ENCODE data around the gene ELAPOR1.

The ELAPOR1 gene

DNA sequence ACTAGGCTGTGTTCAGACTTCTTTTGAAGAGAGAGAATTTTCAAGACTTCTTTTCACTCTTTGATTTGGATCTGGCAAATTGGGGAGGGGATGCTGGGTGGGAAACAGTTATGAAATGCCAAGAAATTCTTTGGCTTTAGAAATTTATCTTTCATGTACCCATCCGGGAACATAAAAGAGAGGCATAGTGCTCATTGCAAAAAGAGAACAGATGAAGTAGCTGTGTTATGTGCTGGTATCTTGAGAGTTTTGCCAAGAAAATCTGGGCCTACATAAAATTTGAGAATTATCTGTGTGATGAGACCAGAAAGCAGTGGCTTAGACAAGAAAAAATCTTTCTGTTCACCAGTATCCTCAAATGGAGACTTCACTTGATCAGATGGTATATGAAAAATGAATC, 19.0 kb upstream of the ELAPOR1 start:
- no peak for DNase-seq (ENCODE audit: low read depth in 3 of 3)

DNA sequence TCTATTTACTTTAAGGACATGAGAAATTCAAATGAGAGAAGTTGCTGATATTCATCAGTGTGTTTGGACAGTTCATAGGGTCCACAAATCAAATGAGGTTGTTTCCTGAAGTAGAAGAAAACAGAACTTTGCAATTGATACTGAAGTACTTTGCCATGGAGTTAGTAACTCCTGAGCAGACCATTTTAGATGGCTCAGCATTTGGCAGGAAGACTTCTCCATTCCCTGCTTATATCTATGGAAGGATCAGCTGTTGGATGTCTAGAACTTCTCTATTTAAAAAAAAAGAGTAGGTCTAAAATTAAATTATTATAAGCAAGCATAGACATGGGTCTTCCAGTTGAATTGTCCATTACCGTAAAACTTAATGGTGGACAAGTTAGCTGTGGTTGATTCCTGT, 18.3 kb upstream of the ELAPOR1 start:
- DNase-seq (ENCODE audit: low read depth in 3 of 3) = no peak

- no peak for DNase-seq (ENCODE audit: low read depth in 3 of 3)
Observed at GRCh38 chr1:109096120-109096519, 17.8 kb upstream of the ELAPOR1 start.

DNA sequence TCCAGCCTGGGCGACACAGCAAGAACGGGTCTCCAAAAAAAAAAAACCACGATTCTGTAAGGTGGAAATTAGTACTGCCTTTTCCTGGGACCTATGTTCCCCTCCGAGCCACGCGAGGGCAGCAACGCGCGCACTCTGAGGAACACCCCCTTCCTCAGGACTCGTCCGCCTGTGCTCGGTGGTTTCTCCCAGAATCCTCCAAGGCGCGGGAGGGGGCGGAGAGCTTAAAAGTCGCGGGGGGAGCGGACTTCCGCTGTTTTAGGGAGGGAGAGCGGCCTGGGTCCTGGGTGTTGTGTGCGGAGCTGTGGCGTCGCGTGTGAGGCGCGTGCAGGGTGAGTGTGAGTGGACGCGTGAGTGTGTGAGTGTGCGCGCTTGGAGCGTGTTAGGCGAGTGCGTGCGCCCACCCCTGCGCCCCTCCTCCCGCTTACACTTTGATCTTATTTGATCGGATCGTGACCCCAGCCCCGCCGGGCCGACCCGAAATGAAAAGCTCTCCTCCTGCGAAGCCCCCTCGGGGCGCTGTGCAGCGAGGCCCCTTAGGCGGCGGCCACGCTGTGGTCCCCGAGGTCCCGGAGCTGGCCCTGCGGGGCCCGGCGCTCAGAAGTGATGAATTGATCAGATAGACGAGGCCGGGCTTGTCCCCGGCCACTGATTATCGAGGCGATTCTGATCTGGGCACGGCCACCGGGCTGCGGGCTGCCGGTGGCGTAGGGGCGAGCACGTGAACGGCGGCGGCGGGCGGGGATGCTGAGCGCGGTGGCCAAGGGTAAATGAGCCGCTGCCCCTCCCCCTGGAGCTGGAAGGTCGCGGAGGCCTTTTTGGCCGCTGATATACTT, 13.8 kb upstream of the ELAPOR1 start:
- peak; percentile 91 to 98 (median 96) for DNase-seq (ENCODE audit: low read depth in 3 of 3)

GRCh38 chr1:109104364-109105151, 9.4 kb upstream of the ELAPOR1 start:
- DNase-seq (ENCODE audit: low read depth in 3 of 3) = no peak

GRCh38 chr1:109105881-109106280, 8.0 kb upstream of the ELAPOR1 start:
- DNase-seq (ENCODE audit: low read depth in 3 of 3) = no peak

DNA sequence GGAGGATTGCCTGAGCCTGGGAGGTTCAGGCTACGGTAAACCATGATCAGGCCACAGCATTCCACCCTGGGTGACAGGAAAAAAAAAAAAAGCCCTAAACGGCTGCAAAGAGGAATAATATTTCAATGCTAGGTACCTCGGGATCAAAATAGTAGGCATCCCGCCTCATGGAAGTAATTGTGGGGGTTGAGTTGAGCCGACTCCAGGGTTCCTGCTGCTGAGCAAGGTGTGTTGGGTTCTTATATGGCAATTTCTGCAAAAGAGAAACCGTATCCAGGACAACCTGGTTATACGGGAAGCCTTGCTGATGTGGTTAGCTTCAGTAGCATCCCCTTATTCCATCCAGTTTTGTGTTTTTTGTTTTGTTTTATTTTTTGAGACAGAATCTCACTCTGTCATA, 6.1 kb upstream of the ELAPOR1 start:
- DNase-seq (ENCODE audit: low read depth in 3 of 3) = no peak

GRCh38 chr1:109109906-109110305, 4.0 kb upstream of the ELAPOR1 start:
- no peak for DNase-seq (ENCODE audit: low read depth in 3 of 3)

- no peak for DNase-seq (ENCODE audit: low read depth in 3 of 3)
Observed at GRCh38 chr1:109111386-109112055, 2.4 kb upstream of the ELAPOR1 start.

DNA sequence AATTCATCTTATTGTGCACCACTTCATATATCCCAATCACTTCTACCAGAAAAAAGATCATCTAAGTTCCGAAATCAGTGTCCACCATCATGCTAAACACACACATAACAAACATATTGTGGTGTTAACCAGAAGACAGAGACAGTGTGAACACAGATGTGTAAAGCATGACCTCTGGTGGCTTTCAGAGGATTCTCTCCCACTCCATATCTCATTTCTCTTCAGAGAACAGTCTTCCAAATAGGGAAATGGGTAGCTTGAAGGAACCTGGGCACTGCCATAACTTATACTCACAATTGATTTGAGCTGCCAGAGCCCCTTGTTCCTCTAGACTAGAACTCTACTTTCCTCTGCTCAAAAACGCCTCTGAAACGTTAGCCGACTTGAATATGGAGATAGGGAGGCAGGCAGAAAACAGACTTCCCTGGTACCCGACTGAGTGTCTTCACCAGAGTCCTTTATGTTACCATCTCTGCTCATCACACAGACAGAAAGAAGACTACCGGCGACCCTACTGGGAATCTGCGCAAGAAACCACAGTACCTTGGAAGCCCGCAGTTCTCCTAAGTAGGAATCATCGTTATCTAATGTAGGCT, 1.8 kb upstream of the ELAPOR1 start:
- no peak for DNase-seq (ENCODE audit: low read depth in 3 of 3)

DNA sequence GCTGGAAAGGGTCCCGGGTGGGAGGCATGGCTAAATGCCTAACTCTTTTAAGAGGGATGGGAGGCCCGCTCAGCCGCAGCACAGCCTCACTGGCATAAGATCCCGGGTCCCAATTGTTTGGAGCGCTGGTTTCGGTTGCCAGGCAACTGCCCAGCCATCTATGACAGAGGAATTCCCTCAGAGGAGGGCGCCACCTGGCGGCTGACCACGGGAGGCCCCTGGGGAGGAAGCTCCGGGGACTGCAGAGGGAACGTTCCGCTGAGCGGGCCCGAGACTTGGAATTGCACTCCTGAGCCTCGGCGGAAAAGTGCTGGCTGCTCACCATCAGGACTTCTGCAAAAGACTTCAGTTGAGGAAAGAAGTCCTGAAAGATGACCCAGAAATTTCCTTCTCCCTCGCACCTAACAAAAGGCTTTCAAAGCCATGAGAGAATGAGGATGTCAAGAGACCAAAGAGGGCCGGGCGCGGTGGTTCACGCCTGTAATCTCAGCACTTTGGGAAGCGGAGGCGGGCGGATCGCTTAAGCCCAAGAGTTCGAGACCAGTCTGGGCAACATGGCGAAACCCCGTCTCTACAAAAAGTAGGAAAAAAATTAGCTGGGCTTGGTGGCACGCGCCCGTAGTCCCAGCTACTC, 1.1 kb upstream of the ELAPOR1 start:
- DNase-seq (ENCODE audit: low read depth in 3 of 3) = peak; percentile 80 to 90 (median 81)

GRCh38 chr1:109114342-109114674, 393 bp downstream of the ELAPOR1 start:
- DNase-seq (ENCODE audit: low read depth in 3 of 3) = no peak

GRCh38 chr1:109115685-109116084, 1.8 kb downstream of the ELAPOR1 start:
- no peak for DNase-seq (ENCODE audit: low read depth in 3 of 3)

DNA sequence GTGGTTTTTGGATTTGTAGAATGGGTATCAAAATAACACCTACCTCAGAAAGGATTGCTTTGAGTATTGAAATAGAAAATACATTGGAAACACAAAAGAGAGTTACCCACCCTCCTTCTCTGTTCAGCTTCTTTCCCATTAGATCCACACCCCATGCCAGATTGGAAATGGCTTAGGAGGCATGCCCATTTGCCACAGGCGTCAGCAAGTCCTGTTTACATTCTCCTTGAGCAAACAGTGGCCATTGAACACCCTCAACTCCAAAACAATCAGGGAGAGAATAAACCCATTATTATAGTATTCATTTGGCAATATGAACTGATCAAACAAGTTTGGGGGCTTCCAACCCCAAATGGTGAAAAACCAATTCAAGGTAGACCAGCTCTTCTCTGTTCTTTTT, 2.4 kb downstream of the ELAPOR1 start:
- no peak for DNase-seq (ENCODE audit: low read depth in 3 of 3)

DNA sequence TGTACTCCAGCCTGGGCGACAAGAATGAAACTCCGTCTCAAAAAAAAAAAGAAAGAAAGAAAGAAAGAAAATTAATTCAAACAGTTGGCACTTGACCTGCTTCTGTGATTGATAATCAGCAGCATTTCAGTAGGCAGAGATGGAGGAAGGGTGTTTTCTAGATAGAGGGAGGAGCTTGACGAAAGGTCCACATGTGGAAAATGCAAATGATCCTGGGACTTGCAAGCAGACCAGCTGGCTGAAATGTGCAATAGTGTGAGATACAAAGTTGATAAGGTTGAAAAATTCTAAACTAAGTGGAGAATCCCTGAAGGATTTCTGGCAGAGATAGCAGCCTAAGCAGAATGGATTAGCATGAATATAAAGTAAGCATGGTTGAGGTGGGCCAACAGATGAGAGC, 4.2 kb downstream of the ELAPOR1 start:
- no peak for DNase-seq (ENCODE audit: low read depth in 3 of 3)

- no peak for DNase-seq (ENCODE audit: low read depth in 3 of 3)
Observed at GRCh38 chr1:109120356-109120755, 6.4 kb downstream of the ELAPOR1 start.

DNA sequence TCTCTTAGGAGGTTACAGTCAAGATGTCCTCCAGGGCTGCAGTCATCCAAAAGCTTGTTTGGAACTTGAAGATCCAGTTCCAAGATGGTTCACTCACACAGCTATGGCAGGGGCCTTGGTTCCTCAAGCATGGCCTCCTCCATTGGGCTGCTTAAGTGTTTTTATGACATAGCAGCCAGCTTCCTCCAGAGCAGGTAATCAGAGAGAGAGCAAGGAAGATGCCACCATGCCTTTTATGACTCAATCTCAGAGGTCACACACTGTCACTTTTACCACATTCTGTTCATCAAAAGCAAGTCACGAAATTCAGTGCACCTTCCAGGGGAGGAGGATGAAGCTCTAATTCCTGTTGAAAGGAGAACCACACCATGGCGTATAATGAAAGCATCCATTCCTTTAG, 17.1 kb downstream of the ELAPOR1 start:
- DNase-seq (ENCODE audit: low read depth in 3 of 3) = no peak

DNA sequence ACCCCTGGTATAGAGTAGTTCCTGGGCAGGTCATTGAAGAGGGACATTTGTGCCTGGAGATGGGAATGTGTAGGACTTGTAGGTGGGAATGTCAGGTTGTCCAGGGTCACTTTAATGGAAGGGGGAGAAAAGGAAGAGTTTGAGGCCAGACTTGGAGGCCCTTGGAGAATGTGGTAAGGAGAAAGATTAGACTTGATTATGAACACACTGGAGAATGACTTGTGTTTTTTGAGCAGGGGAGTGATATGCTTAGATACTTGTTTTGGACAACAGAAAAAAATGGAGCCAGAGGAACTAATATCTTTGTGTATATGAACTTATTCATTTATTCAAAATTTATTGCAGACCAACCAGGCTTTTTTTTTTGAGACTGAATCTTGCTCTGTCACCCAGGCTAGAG, 17.9 kb downstream of the ELAPOR1 start:
- no peak for DNase-seq (ENCODE audit: low read depth in 3 of 3)

DNA sequence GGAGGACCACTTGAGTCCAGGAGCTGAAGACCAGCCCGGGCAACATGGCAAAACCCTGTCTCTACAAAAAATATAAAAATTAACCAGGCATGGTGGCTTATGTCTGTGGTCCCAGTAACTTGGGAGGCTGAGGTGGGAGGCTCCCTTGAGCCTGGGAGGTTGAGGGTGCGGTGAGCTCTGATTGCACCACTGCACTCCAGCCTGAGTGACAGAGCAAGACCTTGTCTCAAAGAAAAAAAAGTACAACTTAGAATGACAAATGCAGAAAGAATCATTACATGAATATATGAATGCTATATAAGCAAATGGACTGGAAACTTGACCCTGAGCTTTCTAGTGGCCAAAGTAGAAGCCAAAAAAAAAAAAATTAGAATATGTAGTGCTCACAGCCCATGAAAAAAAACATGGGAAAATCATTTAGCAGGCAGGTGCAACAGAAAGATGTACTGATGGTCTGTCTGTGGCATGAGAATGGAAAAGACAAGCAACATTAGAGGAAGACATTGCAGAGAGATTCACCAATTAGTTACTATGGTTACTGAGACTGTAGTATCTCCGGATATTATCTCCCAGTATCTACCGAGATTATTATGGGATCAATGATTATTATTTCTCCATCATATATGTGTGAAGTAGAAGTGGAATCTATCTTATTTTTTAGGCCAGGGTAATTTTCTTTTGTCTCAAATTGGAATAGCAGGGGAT, 19.2 kb downstream of the ELAPOR1 start:
- DNase-seq (ENCODE audit: low read depth in 3 of 3) = no peak

GRCh38 chr1:109133815-109134214, 19.9 kb downstream of the ELAPOR1 start:
- peak in 1 of 3 experiments; percentile 8 for DNase-seq (ENCODE audit: low read depth in 3 of 3)

DNA sequence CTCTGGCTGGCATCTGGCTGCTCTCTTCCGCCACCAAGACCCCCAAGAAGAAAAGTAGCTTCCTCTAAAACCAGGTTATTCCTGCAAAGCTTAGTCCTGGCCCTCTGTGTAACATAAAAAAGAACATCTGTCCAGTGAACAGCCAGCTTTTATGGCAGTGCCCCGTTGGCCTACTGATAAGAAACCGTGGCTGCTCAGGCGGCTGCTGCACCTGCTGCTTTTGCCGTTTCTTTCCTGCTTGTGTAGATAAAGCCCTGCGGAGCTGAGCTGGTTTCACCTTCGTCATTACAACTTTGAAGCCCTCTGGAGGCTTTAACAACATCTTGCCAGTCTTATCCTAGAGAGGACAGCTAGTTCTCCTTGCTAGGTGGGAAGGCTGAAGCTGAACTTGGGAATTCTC, 20.5 kb downstream of the ELAPOR1 start:
- DNase-seq (ENCODE audit: low read depth in 3 of 3) = no peak
